AG04449 (cell line): ENCODE measurements around the gene EMP2.

ENCODE experiments used
- CTCF ChIA-PET: fragments of 350-600 bp; formaldehyde crosslinking; extraction: SDS; loops from one replicate; lab custom pipeline; 2021; ENCODE audit warnings: antibody characterized with exemption; lab: Yijun Ruan, JAX
- POLR2A ChIA-PET: fragments of 400-600, 350-600 bp; formaldehyde crosslinking; extraction: SDS; loops from one replicate; lab custom pipeline; 2020; ENCODE audit warnings: antibody characterized with exemption, inconsistent platforms; lab: Yijun Ruan, JAX
- DNase-seq: peaks from one replicate; pipeline ENCODE4 v3.0.0-alpha.2; 2010; ENCODE audit warnings: low read depth, low spot score
- H3K4me3 ChIP-seq: 2 replicates; pipeline ENCODE4 v1.5.1; 2011; ENCODE audit warnings: low read depth, mild to moderate bottlenecking, control low read depth, low read length
- TF ChIP-seq, protein P1 (sequence below): IDR thresholded peaks from one replicate; pipeline ENCODE4 v1.5.1; 2011; ENCODE audit warnings: mild to moderate bottlenecking, moderate library complexity, low read length, control low read depth, inconsistent platforms; ENCODE audit not compliant: insufficient read depth; ENCODE audit errors: missing control alignments

The EMP2 gene

GRCh38 chr16:10577305-10578202, 2.8 kb downstream of the EMP2 start:
- peak; percentile 14 for DNase-seq
- H3K4me3 ChIP-seq = no peak overlapping the region; the same call in 1 of the 2 replicates
- ChIA-PET CTCF (interaction anchor here (1.2 to 5.8 kb wide), 2 partner anchors 11 to 25 kb away, joined by 3 to 35 read pairs; no protein-coding TSS in a partner anchor), POLR2A (no interaction called here)
- TF ChIP-seq, protein P1, sequence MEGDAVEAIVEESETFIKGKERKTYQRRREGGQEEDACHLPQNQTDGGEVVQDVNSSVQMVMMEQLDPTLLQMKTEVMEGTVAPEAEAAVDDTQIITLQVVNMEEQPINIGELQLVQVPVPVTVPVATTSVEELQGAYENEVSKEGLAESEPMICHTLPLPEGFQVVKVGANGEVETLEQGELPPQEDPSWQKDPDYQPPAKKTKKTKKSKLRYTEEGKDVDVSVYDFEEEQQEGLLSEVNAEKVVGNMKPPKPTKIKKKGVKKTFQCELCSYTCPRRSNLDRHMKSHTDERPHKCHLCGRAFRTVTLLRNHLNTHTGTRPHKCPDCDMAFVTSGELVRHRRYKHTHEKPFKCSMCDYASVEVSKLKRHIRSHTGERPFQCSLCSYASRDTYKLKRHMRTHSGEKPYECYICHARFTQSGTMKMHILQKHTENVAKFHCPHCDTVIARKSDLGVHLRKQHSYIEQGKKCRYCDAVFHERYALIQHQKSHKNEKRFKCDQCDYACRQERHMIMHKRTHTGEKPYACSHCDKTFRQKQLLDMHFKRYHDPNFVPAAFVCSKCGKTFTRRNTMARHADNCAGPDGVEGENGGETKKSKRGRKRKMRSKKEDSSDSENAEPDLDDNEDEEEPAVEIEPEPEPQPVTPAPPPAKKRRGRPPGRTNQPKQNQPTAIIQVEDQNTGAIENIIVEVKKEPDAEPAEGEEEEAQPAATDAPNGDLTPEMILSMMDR = no peak

DNA sequence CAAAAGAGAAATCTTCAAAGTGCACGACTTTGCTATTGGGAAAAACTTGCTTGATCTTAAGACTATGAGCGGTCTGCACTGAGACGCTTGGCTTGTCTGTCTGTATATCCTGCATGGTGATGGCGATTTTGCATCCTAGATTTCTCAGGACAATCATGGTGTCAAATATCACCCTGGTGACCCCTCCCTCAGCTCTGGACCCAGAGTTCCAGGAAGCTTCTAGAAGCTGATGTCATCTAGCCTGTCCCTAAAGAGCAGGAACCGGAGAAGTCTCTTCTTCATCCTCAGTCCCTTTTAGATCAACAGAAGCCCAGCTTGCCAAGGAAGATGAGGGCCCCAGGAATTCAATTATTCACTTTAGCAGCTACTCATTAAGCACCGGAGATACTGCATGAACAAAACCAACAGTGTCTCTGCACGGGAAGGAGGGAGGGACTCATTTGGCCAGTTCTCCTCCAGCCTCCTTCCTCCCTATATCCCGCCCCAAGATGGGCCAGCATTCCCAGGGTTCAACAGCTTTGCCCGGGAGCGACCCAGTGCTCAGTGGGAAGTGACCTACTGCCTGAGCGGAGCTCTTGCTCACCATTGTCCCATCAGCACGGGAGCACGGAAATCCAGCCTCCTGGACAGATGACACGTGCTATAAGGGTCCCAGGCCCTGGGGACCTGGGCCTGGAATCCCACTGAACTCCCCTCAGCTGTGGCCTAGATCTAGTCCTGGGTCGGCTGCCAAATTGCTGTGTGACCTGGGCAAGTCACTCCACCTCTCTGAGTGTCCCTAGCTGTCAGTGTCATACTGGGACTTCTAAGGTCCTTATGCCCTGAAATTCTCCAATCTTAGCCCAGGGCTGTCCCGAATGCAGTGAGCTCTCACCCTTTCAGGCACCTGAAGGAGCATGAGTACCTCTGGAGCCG, 3.8 kb downstream of the EMP2 start:
- no peak for DNase-seq
- TF ChIP-seq, protein P1 = no peak
- POLR2A ChIA-PET = no interaction called here
- CTCF ChIA-PET = interaction anchor here (1.2 to 5.8 kb wide), 3 partner anchors 10 to 65 kb away, joined by 3 to 35 read pairs (median 3); no protein-coding TSS in a partner anchor
- no peak overlapping the region for H3K4me3 ChIP-seq

GRCh38 chr16:10575506-10576130, 4.8 kb downstream of the EMP2 start:
- no peak for DNase-seq
- ChIA-PET CTCF (interaction anchor here (1.1 to 5.8 kb wide), 4 partner anchors 8 to 64 kb away, joined by 3 to 35 read pairs (median 4); no protein-coding TSS in a partner anchor), POLR2A (no interaction called here)
- TF ChIP-seq, protein P1 = no peak
- no peak overlapping the region for H3K4me3 ChIP-seq

GRCh38 chr16:10572611-10573010, 7.8 kb downstream of the EMP2 start:
- DNase-seq = no peak
- no peak overlapping the region for H3K4me3 ChIP-seq
- TF ChIP-seq, protein P1 = no peak
- ChIA-PET POLR2A (no interaction called here), CTCF (no interaction called here)

GRCh38 chr16:10571354-10571753, 9.0 kb downstream of the EMP2 start:
- DNase-seq = no peak
- TF ChIP-seq, protein P1 = no peak
- POLR2A ChIA-PET = no interaction called here
- no peak overlapping the region for H3K4me3 ChIP-seq
- CTCF ChIA-PET = interaction anchor here (1.7 kb wide), 1 partner anchor 9 kb away, joined by 6 read pairs; the partner anchor contains the start of gene EMP2
